PC-3 (cell line): ENCODE data around the gene TAF4.
"Not testable (repeated sequence)": the region's sequence is repeated elsewhere in the genome, so short reads cannot be mapped to it uniquely, and the experiment has no call there.

Experiments used
- CTCF ChIP-seq: fragments of 300-600 bp; sonication (generic); conservative IDR thresholded peaks from 2 replicates; pipeline ENCODE4 v1.5.1; 2017; ENCODE audit warnings: antibody characterized with exemption, low read depth, mild to moderate bottlenecking, low read length
- EZH2 ChIP-seq: fragments of 300-600 bp; sonication (generic); IDR thresholded peaks from one replicate; pipeline ENCODE4 v1.6.1; 2017; ENCODE audit warnings: antibody characterized with exemption, mild to moderate bottlenecking, low read length; ENCODE audit not compliant: unreplicated experiment
- EZH2phosphoT487 ChIP-seq: fragments of 300-600 bp; sonication (generic); IDR thresholded peaks from 2 replicates; pipeline ENCODE4 v1.6.1; 2018; ENCODE audit warnings: mild to moderate bottlenecking, antibody characterized with exemption, low read length, borderline replicate concordance

GRCh38 chr20:61944967-61945366 is 120.7 kb downstream of the TAF4 start:
- not testable (repeated sequence) for TF ChIP-seq EZH2, CTCF, EZH2phosphoT487
